ENCODE measurements around the gene RRM2.

Gene RRM2

DNA sequence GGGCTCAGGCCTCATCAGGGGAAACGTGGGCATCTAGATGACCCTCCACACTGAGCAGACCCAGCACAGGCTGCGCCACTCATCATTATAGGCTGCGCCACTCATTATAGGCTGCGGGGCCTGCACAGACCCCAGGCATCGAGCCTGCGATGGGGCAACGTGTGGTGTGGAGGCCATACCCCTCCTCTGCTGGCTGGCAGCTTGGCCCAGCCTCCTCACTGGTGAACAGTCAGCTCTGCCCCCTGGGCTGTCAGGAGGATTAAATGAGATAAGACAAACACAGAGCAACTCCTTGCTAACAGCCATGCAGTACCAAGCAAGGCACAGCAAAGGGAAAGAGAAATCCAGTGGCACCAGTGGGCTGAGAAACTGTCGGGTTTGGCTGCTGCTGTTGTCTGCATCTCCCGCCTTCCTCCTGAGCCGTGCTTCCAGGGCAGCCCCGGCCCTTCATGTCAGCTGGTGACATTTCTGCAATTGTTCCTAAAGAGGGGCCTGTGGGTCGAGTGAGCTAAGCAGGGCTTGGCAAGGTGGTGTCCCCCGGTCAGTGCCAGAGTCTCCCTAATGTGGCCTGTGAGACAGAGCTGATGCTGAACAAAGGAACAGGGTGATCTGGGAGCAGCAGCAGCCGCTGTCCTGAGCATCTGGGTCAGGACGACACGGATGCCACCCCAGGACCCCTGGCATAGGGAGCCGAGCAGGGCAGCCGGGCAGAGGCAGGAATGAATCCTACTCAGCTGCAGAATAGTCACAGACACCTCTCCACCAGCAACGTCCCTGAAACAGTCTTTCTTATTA is 48.7 kb downstream of the RRM2 start:
- TF ChIP-seq EZH2phosphoT487 (IDR thresholded peaks at IDR 0.05; ENCODE audit: low read length) (no peak), EZH2 (optimal IDR thresholded peaks at IDR 0.05; ENCODE audit: low read depth, low read length) (no peak)
- TF ChIP-seq, protein P1, sequence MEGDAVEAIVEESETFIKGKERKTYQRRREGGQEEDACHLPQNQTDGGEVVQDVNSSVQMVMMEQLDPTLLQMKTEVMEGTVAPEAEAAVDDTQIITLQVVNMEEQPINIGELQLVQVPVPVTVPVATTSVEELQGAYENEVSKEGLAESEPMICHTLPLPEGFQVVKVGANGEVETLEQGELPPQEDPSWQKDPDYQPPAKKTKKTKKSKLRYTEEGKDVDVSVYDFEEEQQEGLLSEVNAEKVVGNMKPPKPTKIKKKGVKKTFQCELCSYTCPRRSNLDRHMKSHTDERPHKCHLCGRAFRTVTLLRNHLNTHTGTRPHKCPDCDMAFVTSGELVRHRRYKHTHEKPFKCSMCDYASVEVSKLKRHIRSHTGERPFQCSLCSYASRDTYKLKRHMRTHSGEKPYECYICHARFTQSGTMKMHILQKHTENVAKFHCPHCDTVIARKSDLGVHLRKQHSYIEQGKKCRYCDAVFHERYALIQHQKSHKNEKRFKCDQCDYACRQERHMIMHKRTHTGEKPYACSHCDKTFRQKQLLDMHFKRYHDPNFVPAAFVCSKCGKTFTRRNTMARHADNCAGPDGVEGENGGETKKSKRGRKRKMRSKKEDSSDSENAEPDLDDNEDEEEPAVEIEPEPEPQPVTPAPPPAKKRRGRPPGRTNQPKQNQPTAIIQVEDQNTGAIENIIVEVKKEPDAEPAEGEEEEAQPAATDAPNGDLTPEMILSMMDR (IDR thresholded peaks at IDR 0.05; ENCODE audit: low read length), result no peak
- H4K20me1 ChIP-seq (ENCODE audit: insufficient read depth, low read length), result no peaks in the 10 kb centered on the region
- H3K36me3 ChIP-seq (replicated peaks; ENCODE audit: insufficient read depth, low read length), result no peaks in the 10 kb centered on the region
- no peak overlapping the region for H3K4me3 ChIP-seq (ENCODE audit: low read length)
- H3K4me2 ChIP-seq (ENCODE audit: low read depth, low read length), result no peak overlapping the region
- no peaks in the 10 kb centered on the region for H3K27me3 ChIP-seq (replicated peaks; ENCODE audit: insufficient read depth, low read length)
- DNase-seq, result no peak
- H3K27ac ChIP-seq (ENCODE audit: low read length), result no peak overlapping the region
- no peak overlapping the region for H2AFZ ChIP-seq (ENCODE audit: low read length)
- H3F3A ChIP-seq (ENCODE audit: insufficient read depth, low read length), result no peaks in the 10 kb centered on the region
- no peaks in the 10 kb centered on the region for H3K4me1 ChIP-seq (ENCODE audit: low read length)
- no peak overlapping the region for H3K9ac ChIP-seq (ENCODE audit: low read length)
- no peaks in the 10 kb centered on the region for H3K9me2 ChIP-seq (replicated peaks; ENCODE audit: insufficient read depth, low read length)
- H3K79me2 ChIP-seq (ENCODE audit: low read length), result no peaks in the 10 kb centered on the region
- no peaks in the 10 kb centered on the region for H3K9me3 ChIP-seq (replicated peaks; ENCODE audit: insufficient read depth, low read length)

DNA sequence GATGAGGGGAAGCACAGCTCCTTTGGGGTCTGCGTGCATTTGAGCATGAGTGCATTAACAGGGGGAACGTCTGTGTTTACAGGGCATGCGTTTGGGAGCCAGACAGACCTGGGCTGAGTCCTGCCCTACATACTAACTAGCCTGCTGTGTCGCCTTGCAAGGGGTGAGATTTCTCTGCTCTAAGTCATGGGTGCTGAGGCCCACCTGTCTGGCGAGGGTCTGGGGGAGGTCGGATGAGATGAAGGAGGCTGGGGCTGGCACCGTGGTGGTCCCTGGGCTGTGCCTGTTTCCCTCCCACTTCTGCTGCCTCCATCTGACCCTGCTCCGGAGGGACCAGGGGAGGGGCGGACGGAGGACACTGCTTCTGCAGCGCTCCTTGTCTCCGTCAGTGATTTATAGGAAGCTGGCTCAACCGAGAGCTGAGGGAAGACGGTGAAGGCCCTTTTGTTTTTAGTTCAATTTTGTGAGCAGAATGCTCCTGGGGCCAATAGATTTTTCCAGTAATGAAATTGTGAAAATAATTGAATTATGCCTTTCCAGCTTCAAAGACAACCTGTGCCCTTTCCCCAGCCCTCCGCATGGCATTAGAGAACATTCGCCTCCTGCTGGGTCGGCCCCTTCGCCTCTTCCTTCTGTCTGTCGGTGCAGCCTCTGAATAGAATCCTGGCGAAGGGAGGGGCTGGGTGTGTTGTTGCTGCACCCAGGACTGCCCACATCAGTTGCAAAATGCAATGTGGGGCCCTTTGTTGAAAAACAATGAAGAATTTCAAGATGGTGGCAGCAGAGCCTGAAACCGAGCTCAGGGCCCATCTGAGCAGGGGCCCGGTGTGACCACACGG is 49.7 kb downstream of the RRM2 start:
- Histone ChIP-seq H3K79me2 (ENCODE audit: low read length) (no peaks in the 10 kb centered on the region), H4K20me1 (ENCODE audit: insufficient read depth, low read length) (no peaks in the 10 kb centered on the region), H3K4me3 (ENCODE audit: low read length) (no peak overlapping the region), H3K9ac (ENCODE audit: low read length) (no peak overlapping the region), H3K9me2 (replicated peaks; ENCODE audit: insufficient read depth, low read length) (no peaks in the 10 kb centered on the region), H3F3A (ENCODE audit: insufficient read depth, low read length) (no peaks in the 10 kb centered on the region), H3K27ac (ENCODE audit: low read length) (no peak overlapping the region), H3K9me3 (replicated peaks; ENCODE audit: insufficient read depth, low read length) (no peaks in the 10 kb centered on the region), H2AFZ (ENCODE audit: low read length) (no peak overlapping the region), H3K4me1 (ENCODE audit: low read length) (no peaks in the 10 kb centered on the region), H3K4me2 (ENCODE audit: low read depth, low read length) (no peak overlapping the region), H3K27me3 (replicated peaks; ENCODE audit: insufficient read depth, low read length) (no peaks in the 10 kb centered on the region), H3K36me3 (replicated peaks; ENCODE audit: insufficient read depth, low read length) (no peaks in the 10 kb centered on the region)
- TF ChIP-seq EZH2 (optimal IDR thresholded peaks at IDR 0.05; ENCODE audit: low read depth, low read length), result no peak
- TF ChIP-seq, protein P1 (IDR thresholded peaks at IDR 0.05; ENCODE audit: low read length), result no peak
- no peak for TF ChIP-seq EZH2phosphoT487 (IDR thresholded peaks at IDR 0.05; ENCODE audit: low read length)
- DNase-seq, result no peak

DNA sequence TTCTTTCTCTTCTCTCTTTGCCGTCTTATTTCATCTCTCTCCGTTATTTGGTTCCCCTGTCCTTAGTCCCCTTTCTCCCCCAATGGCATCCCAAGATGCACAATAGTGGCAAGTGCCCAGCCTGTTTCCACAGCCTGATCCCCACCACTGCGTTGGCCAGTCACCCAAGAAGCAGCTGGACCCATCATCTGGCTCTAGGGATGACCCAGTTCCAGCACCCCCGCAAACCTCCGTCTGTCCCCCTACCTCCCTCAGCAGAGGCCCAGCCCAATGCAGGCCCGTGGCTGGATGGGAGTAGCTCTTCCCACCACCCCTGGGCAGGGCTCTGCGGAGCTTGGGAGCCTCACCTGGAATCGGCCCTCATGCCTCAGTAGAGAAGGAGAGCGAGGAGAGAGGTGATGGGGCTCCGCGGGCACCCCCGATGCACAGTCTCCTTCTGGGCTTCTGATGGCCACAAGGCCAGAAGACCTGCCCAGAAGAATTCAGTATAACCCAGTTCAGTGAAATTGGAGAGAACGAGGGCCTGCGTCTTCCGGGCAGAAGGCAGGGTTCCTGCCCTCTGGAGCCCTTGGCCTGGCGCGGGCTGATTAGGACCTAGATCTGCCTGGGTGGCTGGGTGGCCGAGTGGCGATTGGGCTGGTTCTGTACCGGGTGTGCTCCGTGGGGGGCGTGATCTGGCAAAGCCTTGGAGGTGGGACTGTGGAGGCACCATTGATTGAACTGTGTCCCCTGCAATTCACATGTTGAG is 50.9 kb downstream of the RRM2 start:
- Histone ChIP-seq H3K36me3 (replicated peaks; ENCODE audit: insufficient read depth, low read length) (no peaks in the 10 kb centered on the region), H3K4me2 (ENCODE audit: low read depth, low read length) (no peak overlapping the region), H3F3A (ENCODE audit: insufficient read depth, low read length) (no peaks in the 10 kb centered on the region), H3K9me2 (replicated peaks; ENCODE audit: insufficient read depth, low read length) (no peaks in the 10 kb centered on the region), H3K4me1 (ENCODE audit: low read length) (no peaks in the 10 kb centered on the region), H3K27me3 (replicated peaks; ENCODE audit: insufficient read depth, low read length) (no peaks in the 10 kb centered on the region), H3K79me2 (ENCODE audit: low read length) (no peaks in the 10 kb centered on the region), H3K27ac (ENCODE audit: low read length) (no peak overlapping the region), H2AFZ (ENCODE audit: low read length) (no peak overlapping the region), H3K4me3 (ENCODE audit: low read length) (no peak overlapping the region), H3K9me3 (replicated peaks; ENCODE audit: insufficient read depth, low read length) (no peaks in the 10 kb centered on the region), H4K20me1 (ENCODE audit: insufficient read depth, low read length) (no peaks in the 10 kb centered on the region), H3K9ac (ENCODE audit: low read length) (no peak overlapping the region)
- DNase-seq, result no peak
- no peak for TF ChIP-seq EZH2 (optimal IDR thresholded peaks at IDR 0.05; ENCODE audit: low read depth, low read length)
- TF ChIP-seq, protein P1 (IDR thresholded peaks at IDR 0.05; ENCODE audit: low read length), result no peak
- TF ChIP-seq EZH2phosphoT487 (IDR thresholded peaks at IDR 0.05; ENCODE audit: low read length), result no peak

Data from MM.1S (cell line).